SK-N-SH (cell line): Measurements from ENCODE around the gene CCND3. TPM values are rescaled to one million over a fixed set of nuclear protein-coding genes. Genes with fewer than 3 reads are reported as not detected.

Source experiments
- polyA plus RNA-seq, 3 experiments: library from polyadenylated mRNA; depleted of rRNA; stranded (reverse); fragments of >200 nt; gene quantifications; 2 replicates each; pipeline ENCODE4 v1.2.3, GENCODE V29; 2012
- small RNA-seq, 7 experiments: library from RNA; depleted of rRNA; stranded (forward); fragments of <200 nt; gene quantifications; one replicate each; pipeline ENCODE3, GENCODE V24; 2012

CCND3 gene
- polyA plus RNA-seq, 1 of the 3 experiments (the other 2 are of a cell fraction) = 26.6 TPM

Small RNA genes within 50 kb of the gene (small RNA-seq; reads per million reads assigned to genes)
- 0 reads per million in 7 experiments for gene RF00019

Other genes with a start within 250 kb of the CCND3 start
- 6.2 and 6.7 TPM in 2 replicates for gene TFEB, start 206.2 kb downstream of the CCND3 start, polyA plus RNA-seq (2012; rRNA removed)
- gene PGC, start 194.4 kb downstream of the CCND3 start, polyA plus RNA-seq (2012; rRNA removed) = not detected in 2 replicates
- 7.5 and 8.6 TPM in 2 replicates for gene FRS3, start 161.9 kb downstream of the CCND3 start, polyA plus RNA-seq (2012; rRNA removed)
- 3.9 and 5.0 TPM in 2 replicates for gene PRICKLE4, start 161.0 kb downstream of the CCND3 start, polyA plus RNA-seq (2012; rRNA removed)
- gene TOMM6, start 154.1 kb downstream of the CCND3 start, polyA plus RNA-seq (2012; rRNA removed) = 493 and 565 TPM in 2 replicates
- 2.4 and 3.7 TPM in 2 replicates for gene USP49, start 46.4 kb downstream of the CCND3 start, polyA plus RNA-seq (2012; rRNA removed)
- 25.1 and 29.6 TPM in 2 replicates for gene MED20, start 20.7 kb downstream of the CCND3 start, polyA plus RNA-seq (2012; rRNA removed)
- 31.1 and 56.0 TPM in 2 replicates for gene BYSL, start 20.3 kb downstream of the CCND3 start, polyA plus RNA-seq (2012; rRNA removed)
- 21.7 and 27.8 TPM in 2 replicates for gene TAF8, start 108.7 kb upstream of the CCND3 start, polyA plus RNA-seq (2012; rRNA removed)
- gene C6orf132, start 200.8 kb upstream of the CCND3 start, polyA plus RNA-seq (2012; rRNA removed) = not detected in 2 replicates
- 0.77 and 0.88 TPM in 2 replicates for gene GUCA1A, start 231.6 kb upstream of the CCND3 start, polyA plus RNA-seq (2012; rRNA removed)